Smooth muscle cell (in vitro differentiated cells): ENCODE measurements around the gene TOX3. TPM values are rescaled to one million over a fixed set of nuclear protein-coding genes. Genes with fewer than 3 reads are reported as not detected.

Experiments used
- DNase-seq: peaks from one replicate; lab custom pipeline; 2025; ENCODE audit not compliant: unreplicated experiment; lab: John Stamatoyannopoulos, UW
- H2AFZ ChIP-seq: fragments of 200-600 bp; sonication (generic); 2 replicates; pipeline ENCODE4 v1.6.0; 2016; ENCODE audit warnings: antibody characterized with exemption, low read depth, mild to moderate bottlenecking
- H3F3A ChIP-seq: fragments of 200-600 bp; sonication (generic); 2 replicates; pipeline ENCODE4 v1.6.0; 2017; ENCODE audit warnings: antibody characterized with exemption, low read depth
- H3K27ac ChIP-seq: fragments of 200-600 bp; sonication (generic); 2 replicates; pipeline ENCODE4 v1.5.1; 2016; ENCODE audit warnings: low read depth, mild to moderate bottlenecking
- H3K27me3 ChIP-seq: fragments of 200-600 bp; sonication (generic); 2 replicates; pipeline ENCODE4 v1.6.1; 2016; ENCODE audit warnings: low read depth, mild to moderate bottlenecking
- H3K36me3 ChIP-seq: fragments of 200-600 bp; sonication (generic); 2 replicates; pipeline ENCODE4 v1.5.1; 2016; ENCODE audit warnings: low read depth
- H3K4me1 ChIP-seq: fragments of 200-600 bp; sonication (generic); 2 replicates; pipeline ENCODE4 v1.5.1; 2016; ENCODE audit warnings: low read depth
- H3K4me2 ChIP-seq: fragments of 200-600 bp; sonication (generic); 2 replicates; pipeline ENCODE4 v1.6.0; 2016; ENCODE audit warnings: mild to moderate bottlenecking
- H3K4me3 ChIP-seq: fragments of 200-600 bp; sonication (generic); 2 replicates; pipeline ENCODE4 v1.5.1; 2016; ENCODE audit warnings: mild to moderate bottlenecking
- H3K79me2 ChIP-seq: fragments of 200-600 bp; sonication (generic); 2 replicates; pipeline ENCODE4 v1.6.0; 2016; ENCODE audit warnings: low read depth, mild to moderate bottlenecking
- H3K9ac ChIP-seq: fragments of 200-600 bp; sonication (generic); 2 replicates; pipeline ENCODE4 v1.6.0; 2016; ENCODE audit warnings: low read depth
- H3K9me3 ChIP-seq: fragments of 200-600 bp; sonication (generic); replicated peaks from 2 replicates; pipeline ENCODE4 v1.5.1; 2016; ENCODE audit warnings: low read depth
- H4K20me1 ChIP-seq: fragments of 200-600 bp; sonication (generic); 2 replicates; pipeline ENCODE4 v1.6.0; 2016; ENCODE audit warnings: low read depth
- CTCF ChIP-seq: fragments of 200-600 bp; sonication (generic); IDR thresholded peaks from 2 replicates; pipeline ENCODE4 v1.5.1; 2017; ENCODE audit warnings: borderline replicate concordance, mild to moderate bottlenecking, antibody characterized with exemption; ENCODE audit not compliant: insufficient read depth, poor library complexity, severe bottlenecking
- WGBS: methylation state at CpG from one replicate; pipeline ENCODE4 v1.1.7; 2016; ENCODE audit warnings: low lambda C conversion rate; 5-methylcytosine and 5-hydroxymethylcytosine counted together
- polyA plus RNA-seq: library from polyadenylated mRNA; unstranded; fragments of >200 nt; fragmentation: Nextera tagmentation; extraction: Ambion mirVana; gene quantifications from 2 replicates; pipeline ENCODE4 v1.2.1, GENCODE V29; 2016
- total RNA-seq: library from RNA; depleted of rRNA; stranded (reverse); fragments of >200 nt; gene quantifications from 2 replicates; pipeline ENCODE4 v1.2.3, GENCODE V29; 2014

The TOX3 gene
- total and polyA plus RNA-seq, 2 experiments from 2014 or later = 0.18 to 0.49 TPM

DNA sequence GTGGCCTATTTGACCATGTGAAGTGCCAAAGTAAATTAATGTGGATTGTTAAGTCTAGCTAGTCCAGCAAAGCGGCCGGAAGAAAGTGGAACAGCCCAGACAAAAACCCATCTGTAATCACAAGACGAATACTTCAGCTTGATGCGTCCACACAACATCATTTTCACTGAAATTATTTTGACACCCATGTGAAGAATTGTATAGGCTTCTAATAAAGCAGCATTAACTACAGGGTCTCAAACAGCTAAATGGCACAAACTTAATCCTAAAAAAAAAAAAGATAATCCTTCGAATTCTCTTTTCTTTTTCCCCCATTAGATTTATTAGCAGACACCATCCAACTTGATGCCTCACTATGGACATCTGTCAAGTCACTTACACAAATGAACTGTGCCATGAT is 73.8 kb downstream of the TOX3 start:
- peaks cover 4% of the 10 kb centered on the region for H3K4me1 ChIP-seq
- H3K4me3 ChIP-seq = no peak overlapping the region
- peaks cover 3% of the 10 kb centered on the region for H3K27me3 ChIP-seq
- no peaks in the 10 kb centered on the region for H3K79me2 ChIP-seq
- no peaks in the 10 kb centered on the region for H3F3A ChIP-seq
- H3K27ac ChIP-seq = no peak overlapping the region
- H3K9ac ChIP-seq = no peak overlapping the region
- no peaks in the 10 kb centered on the region for H3K36me3 ChIP-seq
- no peak overlapping the region for H2AFZ ChIP-seq
- no peak for TF ChIP-seq CTCF
- DNase-seq = no peak
- 99% methylated on average over 5 of the region's 5 CpGs for WGBS
- H4K20me1 ChIP-seq = no peaks in the 10 kb centered on the region
- H3K9me3 ChIP-seq = no peaks in the 10 kb centered on the region
- no peak overlapping the region for H3K4me2 ChIP-seq

GRCh38 chr16:52471650-52472370 is 75.1 kb downstream of the TOX3 start:
- no peak overlapping the region for H3K9ac ChIP-seq

DNA sequence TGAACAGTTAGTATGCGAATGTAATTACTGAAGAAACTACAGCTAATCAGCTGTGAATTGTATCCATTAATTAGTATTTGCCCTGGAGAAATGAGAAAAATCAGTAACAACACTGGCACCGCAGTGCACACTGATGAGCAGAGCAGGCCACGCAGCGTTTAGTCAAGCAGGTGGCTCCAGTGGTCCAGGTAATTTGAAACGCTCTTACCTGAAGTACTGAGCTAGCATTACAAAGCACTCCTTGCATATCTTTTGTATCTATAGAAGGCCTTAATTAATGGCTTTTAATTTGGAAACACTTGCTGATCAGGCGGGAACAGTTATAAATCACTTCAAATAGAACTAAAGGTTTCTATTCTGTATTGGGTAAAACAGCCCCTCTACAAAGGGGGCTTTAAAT is 76.4 kb downstream of the TOX3 start:
- TF ChIP-seq CTCF = no peak
- no peaks in the 10 kb centered on the region for H3K9me3 ChIP-seq
- H3F3A ChIP-seq = no peaks in the 10 kb centered on the region
- no peak for DNase-seq
- no peak overlapping the region for H3K4me2 ChIP-seq
- no peak overlapping the region for H3K4me3 ChIP-seq
- H3K9ac ChIP-seq = no peak overlapping the region
- no peak overlapping the region for H3K27ac ChIP-seq
- H3K79me2 ChIP-seq = no peaks in the 10 kb centered on the region
- no peaks in the 10 kb centered on the region for H3K36me3 ChIP-seq
- H2AFZ ChIP-seq = no peak overlapping the region
- no peaks in the 10 kb centered on the region for H4K20me1 ChIP-seq
- WGBS = 81% methylated on average over 6 of the region's 6 CpGs
- H3K4me1 ChIP-seq = peaks cover 4% of the 10 kb centered on the region
- no peaks in the 10 kb centered on the region for H3K27me3 ChIP-seq

More at GRCh38 chr16:52471650-52472370, 75.1 kb downstream of the TOX3 start:
- no peak for TF ChIP-seq CTCF
- Histone ChIP-seq H3K27ac (no peak overlapping the region), H2AFZ (no peak overlapping the region), H3F3A (no peaks in the 10 kb centered on the region), H3K36me3 (no peaks in the 10 kb centered on the region), H3K4me3 (no peak overlapping the region), H3K9me3 (no peaks in the 10 kb centered on the region), H4K20me1 (no peaks in the 10 kb centered on the region), H3K4me1 (peaks cover 4% of the 10 kb centered on the region), H3K4me2 (no peak overlapping the region), H3K27me3 (no peaks in the 10 kb centered on the region), H3K79me2 (no peaks in the 10 kb centered on the region)
- WGBS = 75% methylated on average over 7 of the region's 7 CpGs
- no peak for DNase-seq

DNA sequence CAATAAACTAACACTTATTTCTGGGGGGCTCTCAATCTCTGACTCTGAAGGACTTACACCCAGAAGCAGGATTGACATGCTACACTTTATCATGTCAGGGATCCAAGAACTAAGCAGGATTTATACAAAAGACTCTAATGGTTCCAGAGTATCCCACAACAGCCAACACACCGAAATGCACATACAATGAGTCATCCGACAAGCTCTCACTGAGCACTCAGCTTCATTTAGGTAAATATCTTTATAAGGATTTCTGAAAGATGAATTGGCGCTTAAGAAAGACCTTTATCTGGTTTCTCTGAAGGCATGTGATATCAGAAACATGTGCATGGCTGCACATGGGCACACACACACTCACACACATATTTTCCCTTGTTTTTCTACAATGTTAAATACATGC is 77.2 kb downstream of the TOX3 start:
- Histone ChIP-seq H3K36me3 (no peaks in the 10 kb centered on the region), H2AFZ (no peak overlapping the region), H3F3A (no peaks in the 10 kb centered on the region), H3K27me3 (no peaks in the 10 kb centered on the region), H3K4me2 (peak overlapping the region; percentile 15), H3K4me3 (no peak overlapping the region), H4K20me1 (no peaks in the 10 kb centered on the region), H3K4me1 (peaks cover 4% of the 10 kb centered on the region), H3K9ac (no peak overlapping the region), H3K27ac (no peak overlapping the region), H3K79me2 (no peaks in the 10 kb centered on the region), H3K9me3 (no peaks in the 10 kb centered on the region)
- DNase-seq = no peak
- no peak for TF ChIP-seq CTCF
- 18% methylated on average over 3 of the region's 3 CpGs for WGBS
